Thoracic aorta (tissue), 2 donors: ENCODE data around the gene SETDB1. TPM values are rescaled to one million over a fixed set of nuclear protein-coding genes. Genes with fewer than 3 reads are reported as not detected.
"Not testable (repeated sequence)": the region's sequence is repeated elsewhere in the genome, so short reads cannot be mapped to it uniquely, and the experiment has no call there.

ENCODE experiments used
- ATAC-seq: fragments of 150-250 bp; one replicate; pipeline ENCODE4 v1.8.0; 2017; ENCODE audit warnings: low read depth; ENCODE audit not compliant: insufficient number of reproducible peaks, low FRiP score
- DNase-seq: peaks from one replicate; pipeline ENCODE4 v3.0.0-alpha.2; 2020; ENCODE audit warnings: low spot score
- H3K27ac ChIP-seq, 2 donors: fragments of 200-600 bp; sonication (generic); 1 replicate in 1 of 2; 2 replicates in 1 of 2; pipeline ENCODE4 v1.5.1; 2016; ENCODE audit warnings: mild to moderate bottlenecking in 2 of 2, moderate library complexity in 2 of 2
- H3K27me3 ChIP-seq: fragments of 200-600 bp; sonication (generic); replicated peaks from 2 replicates; pipeline ENCODE4 v1.6.0; 2016; ENCODE audit warnings: mild to moderate bottlenecking; ENCODE audit not compliant: insufficient read depth
- H3K36me3 ChIP-seq: fragments of 200-600 bp; sonication (generic); one replicate; pipeline ENCODE4 v1.5.1; 2016
- H3K4me1 ChIP-seq, 2 donors: fragments of 200-600 bp; sonication (generic); 1 replicate in 1 of 2; 2 replicates in 1 of 2; pipeline versions ENCODE4 v1.5.1 to v1.6.0; 2016; ENCODE audit warnings: low read depth in 2 of 2, mild to moderate bottlenecking in 1 of 2; ENCODE audit not compliant: control insufficient read depth in 1 of 2
- H3K4me3 ChIP-seq: fragments of 200-600 bp; sonication (generic); 2 replicates; pipeline ENCODE4 v1.5.1; 2016; ENCODE audit warnings: mild to moderate bottlenecking
- H3K9me3 ChIP-seq: fragments of 200-600 bp; sonication (generic); 2 replicates; pipeline ENCODE4 v1.5.1; 2016
- total RNA-seq, 2 donors: library from RNA; depleted of rRNA; stranded (reverse); fragments of >200 nt; gene quantifications; one replicate each; pipeline versions ENCODE4 v1.1.0 to v1.2.3, GENCODE V29; 2016
- TF ChIP-seq, protein P1 (sequence below): fragments of 200-600 bp; sonication (generic); IDR thresholded peaks from one replicate; pipeline ENCODE4 v1.5.1; 2019; ENCODE audit warnings: antibody characterized with exemption

SETDB1 gene
- 10 to 100 TPM; 38.9 to 42.7 TPM for total RNA-seq

DNA sequence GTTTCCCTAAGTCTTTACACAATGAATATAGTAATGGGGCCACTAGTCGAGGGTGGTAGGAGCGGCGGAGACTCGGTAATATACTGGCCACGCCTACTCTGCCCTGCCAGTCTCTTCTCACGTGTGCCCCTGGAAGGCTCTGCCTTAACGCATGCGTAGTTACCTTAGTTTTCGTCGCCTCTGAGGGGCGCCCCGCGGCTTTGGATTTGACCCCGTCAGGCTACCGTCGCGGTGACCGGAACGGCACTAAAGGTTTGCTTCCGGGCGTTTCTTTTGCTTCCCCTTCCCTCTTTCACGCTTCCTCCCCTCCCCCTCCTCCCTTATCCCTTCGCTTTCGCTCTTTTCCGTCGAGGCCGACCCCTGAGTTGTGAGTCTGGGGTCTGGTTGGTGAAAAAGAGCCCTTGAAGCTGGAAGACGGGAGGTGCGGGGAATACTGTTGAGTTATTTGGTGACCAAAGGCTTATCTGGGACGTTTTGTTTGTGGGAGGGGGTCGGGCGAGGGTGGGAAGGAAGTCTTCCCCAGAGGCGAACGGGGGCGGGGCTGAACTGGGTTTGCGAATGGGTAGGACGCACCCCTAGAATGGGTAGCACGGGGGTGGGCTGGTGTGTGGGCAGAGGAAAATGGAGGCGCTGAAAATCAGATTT lies at the start of gene SETDB1:
Gene SETDB1 (plus strand): TSS at position 267 of the 645 bp plus-strand sequence. CDS start 1,352 bp downstream, outside the sequence.
- peak within 1 kb of the TSS; percentile 80 for H3K27ac ChIP-seq
- H3K4me1 ChIP-seq, result peaks cover 5 to 20% of the 10 kb centered on the region in 2 donors
- peak within 1 kb of the TSS; percentile 85 for H3K4me3 ChIP-seq
- H3K36me3 ChIP-seq, result peaks cover 16% of the 10 kb centered on the region
- TF ChIP-seq, protein P1, sequence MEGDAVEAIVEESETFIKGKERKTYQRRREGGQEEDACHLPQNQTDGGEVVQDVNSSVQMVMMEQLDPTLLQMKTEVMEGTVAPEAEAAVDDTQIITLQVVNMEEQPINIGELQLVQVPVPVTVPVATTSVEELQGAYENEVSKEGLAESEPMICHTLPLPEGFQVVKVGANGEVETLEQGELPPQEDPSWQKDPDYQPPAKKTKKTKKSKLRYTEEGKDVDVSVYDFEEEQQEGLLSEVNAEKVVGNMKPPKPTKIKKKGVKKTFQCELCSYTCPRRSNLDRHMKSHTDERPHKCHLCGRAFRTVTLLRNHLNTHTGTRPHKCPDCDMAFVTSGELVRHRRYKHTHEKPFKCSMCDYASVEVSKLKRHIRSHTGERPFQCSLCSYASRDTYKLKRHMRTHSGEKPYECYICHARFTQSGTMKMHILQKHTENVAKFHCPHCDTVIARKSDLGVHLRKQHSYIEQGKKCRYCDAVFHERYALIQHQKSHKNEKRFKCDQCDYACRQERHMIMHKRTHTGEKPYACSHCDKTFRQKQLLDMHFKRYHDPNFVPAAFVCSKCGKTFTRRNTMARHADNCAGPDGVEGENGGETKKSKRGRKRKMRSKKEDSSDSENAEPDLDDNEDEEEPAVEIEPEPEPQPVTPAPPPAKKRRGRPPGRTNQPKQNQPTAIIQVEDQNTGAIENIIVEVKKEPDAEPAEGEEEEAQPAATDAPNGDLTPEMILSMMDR, result no peak
- H3K27me3 ChIP-seq, result no peaks in the 10 kb centered on the region
- DNase-seq, result peak; percentile 62
- ATAC-seq, result peak; percentile 94
- H3K9me3 ChIP-seq, result no peaks in the 10 kb centered on the region

DNA sequence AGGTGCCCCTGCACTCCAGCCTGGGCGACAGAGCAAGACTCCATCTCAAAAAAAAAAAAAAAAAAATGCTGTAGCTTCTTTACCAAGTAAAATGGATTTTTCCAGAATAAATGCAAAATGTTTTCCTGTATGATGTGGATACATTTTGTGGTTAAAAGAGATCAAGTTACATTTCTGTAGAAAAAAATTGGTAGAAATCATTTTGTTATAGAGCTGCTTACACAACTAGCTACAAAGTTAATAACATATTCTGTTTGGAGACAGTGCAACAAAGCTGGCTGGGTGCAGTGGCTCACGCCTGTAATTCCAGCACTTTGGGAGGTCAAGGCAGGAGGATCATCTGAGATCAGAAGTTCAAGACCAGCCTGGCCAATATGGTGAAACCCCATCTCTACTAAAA lies 47.2 kb upstream of the SETDB1 start:
- ATAC-seq, H3K27me3 ChIP-seq, H3K27ac ChIP-seq, DNase-seq, H3K36me3 ChIP-seq, H3K9me3 ChIP-seq, H3K4me3 ChIP-seq: not testable (repeated sequence)
- H3K4me1 ChIP-seq, result peaks cover 13 to 15% of the 10 kb centered on the region in 2 donors

DNA sequence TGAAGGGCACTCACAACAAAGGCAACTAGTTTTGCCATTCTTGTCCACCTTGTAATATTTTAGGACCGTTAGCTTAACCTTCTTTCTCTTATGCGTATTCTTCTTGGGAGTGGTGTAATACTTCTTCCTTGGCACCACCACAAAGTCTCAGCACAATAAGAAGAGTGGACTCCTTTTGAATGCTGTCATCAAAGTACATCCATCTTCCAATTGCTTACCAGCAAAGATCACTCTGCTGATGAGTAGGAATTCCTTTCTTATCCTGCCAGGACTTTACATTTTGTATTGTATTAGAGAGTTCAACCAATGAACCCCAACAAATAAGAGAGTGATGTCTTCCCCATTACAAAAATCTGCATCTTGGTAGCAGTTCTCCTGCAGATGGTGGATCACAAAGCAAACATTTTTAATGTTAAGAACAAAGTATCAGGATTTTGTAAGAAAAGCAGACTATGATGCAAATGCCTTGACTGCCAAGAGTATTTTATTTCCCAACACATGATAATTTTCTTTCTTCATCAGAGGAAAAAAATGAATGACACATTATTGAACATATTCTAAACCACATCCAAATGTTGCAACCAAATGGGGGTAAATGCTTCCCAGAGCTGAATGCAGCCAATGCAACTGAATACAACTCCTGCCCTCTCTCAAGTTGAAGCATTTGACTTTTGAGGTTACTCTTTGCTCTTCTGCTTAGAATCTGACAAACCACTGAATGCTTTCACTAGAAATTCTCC lies 44.7 kb upstream of the SETDB1 start:
- ATAC-seq (no peak), DNase-seq (no peak)
- Histone ChIP-seq H3K36me3 (no peaks in the 10 kb centered on the region), H3K9me3 (no peaks in the 10 kb centered on the region), H3K27me3 (no peaks in the 10 kb centered on the region), H3K27ac (peak overlapping the region in 1 of 2 donors; percentile 34), H3K4me1 (peaks cover 0 to 4% of the 10 kb centered on the region in 2 donors), H3K4me3 (no peak overlapping the region)
- TF ChIP-seq, protein P1, result no peak

DNA sequence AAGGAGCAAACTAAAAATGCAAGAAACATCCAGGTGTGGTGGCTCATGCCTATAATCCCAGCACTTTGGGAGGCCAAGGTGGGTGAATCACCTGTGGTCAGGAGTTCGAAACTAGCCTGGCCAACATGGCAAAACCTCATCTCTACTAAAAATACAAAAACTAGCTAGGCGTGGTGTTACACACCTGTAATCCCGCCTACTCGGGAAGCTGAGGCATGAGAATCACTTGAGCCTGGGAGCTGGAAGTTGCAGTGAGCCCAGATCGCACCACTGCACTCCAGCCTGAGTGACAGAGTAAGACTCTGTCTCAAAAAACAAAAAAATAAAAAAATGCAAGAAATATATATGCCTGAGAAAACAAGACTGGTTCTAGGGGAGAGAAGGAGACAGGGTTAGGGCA lies 43.0 kb upstream of the SETDB1 start:
- H3K9me3 ChIP-seq, H3K27me3 ChIP-seq, H3K27ac ChIP-seq, DNase-seq, H3K4me3 ChIP-seq, H3K36me3 ChIP-seq, H3K4me1 ChIP-seq, ATAC-seq: not testable (repeated sequence)

DNA sequence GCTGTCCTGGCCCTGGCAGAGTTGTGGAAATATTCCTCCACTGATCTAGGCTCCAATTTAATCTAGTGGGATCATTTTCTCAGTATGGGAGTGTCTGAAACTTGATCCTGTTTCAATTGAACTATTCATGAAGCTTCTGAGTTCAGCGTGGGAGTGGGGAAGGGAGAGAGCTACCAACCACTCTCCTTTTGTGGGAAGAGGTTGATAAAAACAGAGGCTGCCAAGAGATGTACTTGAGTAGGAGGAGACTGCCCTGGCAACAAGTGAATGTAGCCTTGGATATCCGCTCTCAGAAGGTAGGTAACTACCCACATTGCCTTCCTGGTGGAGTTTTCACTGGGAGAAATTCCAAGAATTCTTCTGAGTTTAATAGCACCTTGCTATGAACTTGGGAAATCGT lies 39.1 kb upstream of the SETDB1 start, which contains the start of gene CTXND2:
Gene CTXND2 (plus strand): TSS at position 119 of the 400 bp plus-strand sequence. CDS start 25,179 bp downstream, outside the sequence.
- Histone ChIP-seq H3K27me3 (no peaks in the 10 kb centered on the region), H3K9me3 (no peaks in the 10 kb centered on the region), H3K4me1 (no peaks in the 10 kb centered on the region), H3K4me3 (no peak within 1 kb of the TSS), H3K36me3 (no peaks in the 10 kb centered on the region), H3K27ac (no peak within 1 kb of the TSS)
- ATAC-seq, result no peak
- TF ChIP-seq, protein P1, result no peak
- DNase-seq, result no peak

DNA sequence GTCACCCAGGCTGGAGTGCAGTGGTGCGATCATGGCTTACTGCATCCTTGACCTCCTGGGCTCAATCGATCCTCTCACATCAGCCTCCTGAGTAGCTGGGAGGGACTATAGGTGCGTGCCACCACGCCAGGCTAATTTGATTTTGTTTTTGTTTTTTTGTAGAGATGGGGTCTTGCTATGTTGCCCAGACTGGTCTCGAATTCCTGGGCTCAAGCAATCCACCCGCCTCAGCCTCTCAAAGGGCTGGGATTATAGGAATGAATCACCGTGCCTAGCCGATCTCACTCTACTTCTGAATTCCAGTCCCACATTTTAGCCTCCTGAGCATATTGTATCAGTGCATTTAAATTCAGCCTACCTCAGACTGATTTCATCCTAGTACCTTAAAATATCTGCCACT lies 37.4 kb upstream of the SETDB1 start:
- Histone ChIP-seq H3K9me3 (no peaks in the 10 kb centered on the region), H3K4me1 (no peaks in the 10 kb centered on the region), H3K27ac (no peak overlapping the region), H3K4me3 (no peak overlapping the region), H3K27me3 (no peaks in the 10 kb centered on the region), H3K36me3 (no peaks in the 10 kb centered on the region)
- ATAC-seq (no peak), DNase-seq (no peak)
- TF ChIP-seq, protein P1, result no peak
